G401 (cell line): Measurements from ENCODE around the gene PTCRA. TPM values are rescaled to one million over a fixed set of nuclear protein-coding genes. Genes with fewer than 3 reads are reported as not detected.
"Not testable (repeated sequence)": the region's sequence is repeated elsewhere in the genome, so short reads cannot be mapped to it uniquely, and the experiment has no call there.

Experiments used
- DNase-seq: peaks from one replicate; pipeline ENCODE4 v3.0.0-alpha.2; 2015; ENCODE audit warnings: low spot score
- in situ Hi-C: cut with HindIII; loops from 2 replicates; pipeline ENCODE4 v1.10.0; 2016; ENCODE audit warnings: low sequenced_read_pairs, mixed read lengths
- total RNA-seq: library from RNA; depleted of rRNA; stranded (reverse); fragments of >200 nt; shearing (Covaris generic); gene quantifications from 2 replicates; pipeline ENCODE4 v1.2.3, GENCODE V29; 2014

PTCRA gene
- total RNA-seq, 1 experiment from 2014 or later, result not detected

GRCh38 chr6:42901538-42901957, 14.3 kb upstream of the PTCRA start:
- in situ Hi-C loops, result no loop called here
- peak; percentile 91 for DNase-seq

GRCh38 chr6:42902429-42903263, 13.2 kb upstream of the PTCRA start:
- in situ Hi-C loops, DNase-seq: not testable (repeated sequence)

GRCh38 chr6:42904467-42904866, 11.4 kb upstream of the PTCRA start:
- DNase-seq, result no peak
- in situ Hi-C loops, result no loop called here

- in situ Hi-C loops, result no loop called here
- no peak for DNase-seq
Measured at GRCh38 chr6:42907336-42907735, 8.5 kb upstream of the PTCRA start.

GRCh38 chr6:42909835-42910234, 6.0 kb upstream of the PTCRA start:
- in situ Hi-C loops, result no loop called here
- no peak for DNase-seq

- DNase-seq, result no peak
Measured at GRCh38 chr6:42911171-42912021, 4.5 kb upstream of the PTCRA start.

GRCh38 chr6:42914546-42914945, 1.3 kb upstream of the PTCRA start:
- no peak for DNase-seq
- in situ Hi-C loops, result no loop called here

More at GRCh38 chr6:42911171-42912021, 4.5 kb upstream of the PTCRA start:
- in situ Hi-C loops, result no loop called here

- DNase-seq, result no peak
- in situ Hi-C loops, result no loop called here
Measured at GRCh38 chr6:42916288-42916687, 435 bp downstream of the PTCRA start.

GRCh38 chr6:42921801-42922200, 5.9 kb downstream of the PTCRA start:
- in situ Hi-C loops, result no loop called here
- DNase-seq, result no peak

GRCh38 chr6:42923666-42924065, 7.8 kb downstream of the PTCRA start:
- in situ Hi-C loops, result no loop called here
- no peak for DNase-seq

GRCh38 chr6:42925248-42925857, 9.5 kb downstream of the PTCRA start:
- in situ Hi-C loops, result no loop called here
- DNase-seq, result no peak

GRCh38 chr6:42928986-42929820, 13.3 kb downstream of the PTCRA start, which contains the start of gene CNPY3:
Gene CNPY3 (plus strand): TSS chr6:42929480. CDS start chr6:42929571, 91 bp downstream.
- in situ Hi-C loops, result no loop called here
- DNase-seq, result peak; percentile 99

GRCh38 chr6:42929821-42930360, 14.0 kb downstream of the PTCRA start:
- in situ Hi-C loops, result no loop called here
- DNase-seq, result no peak

GRCh38 chr6:42932412-42932811, 16.6 kb downstream of the PTCRA start:
- no peak for DNase-seq
- in situ Hi-C loops, result no loop called here

GRCh38 chr6:42933205-42933604, 17.4 kb downstream of the PTCRA start:
- DNase-seq, result no peak
- in situ Hi-C loops, result no loop called here

GRCh38 chr6:42935322-42935721, 19.5 kb downstream of the PTCRA start:
- in situ Hi-C loops, result no loop called here
- DNase-seq, result no peak

GRCh38 chr6:42936398-42936797, 20.5 kb downstream of the PTCRA start:
- DNase-seq, result no peak
- in situ Hi-C loops, result no loop called here

- in situ Hi-C loops, result no loop called here
- DNase-seq, result no peak
Measured at GRCh38 chr6:42937548-42938427, 21.9 kb downstream of the PTCRA start.
